GM18517 (cell line): ENCODE results near the gene RSU1.

Source experiments
- ATAC-seq: cut with Tn5 transposase; IDR thresholded peaks from one replicate; pipeline ENCODE4 v1.9.1; 2021; ENCODE audit warnings: mild to moderate bottlenecking, moderate library complexity; ENCODE audit not compliant: unreplicated experiment

Gene RSU1

DNA sequence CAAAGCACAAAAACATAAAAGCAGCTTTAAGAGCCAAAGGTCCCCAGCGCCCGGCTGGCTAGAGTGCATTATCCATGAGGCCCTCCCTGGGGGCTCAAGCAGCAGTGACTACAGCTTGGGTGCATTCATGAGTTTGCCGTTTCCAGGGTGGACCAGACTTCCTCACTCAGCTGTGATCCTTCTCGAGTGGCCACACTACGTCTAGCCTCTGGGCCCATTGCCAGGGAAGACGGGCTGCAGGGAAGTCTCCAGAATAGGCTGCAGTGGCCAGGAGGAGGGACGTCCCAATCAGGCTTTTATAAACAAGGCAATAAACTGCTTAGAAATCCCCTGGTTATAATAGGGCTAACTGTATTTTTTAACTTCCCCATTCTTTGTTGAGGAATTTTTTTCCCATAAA lies 206.2 kb downstream of the RSU1 start:
- no peak for ATAC-seq

- ATAC-seq, result no peak
Measured at GRCh38 chr10:16609211-16609610, 208.0 kb downstream of the RSU1 start.

DNA sequence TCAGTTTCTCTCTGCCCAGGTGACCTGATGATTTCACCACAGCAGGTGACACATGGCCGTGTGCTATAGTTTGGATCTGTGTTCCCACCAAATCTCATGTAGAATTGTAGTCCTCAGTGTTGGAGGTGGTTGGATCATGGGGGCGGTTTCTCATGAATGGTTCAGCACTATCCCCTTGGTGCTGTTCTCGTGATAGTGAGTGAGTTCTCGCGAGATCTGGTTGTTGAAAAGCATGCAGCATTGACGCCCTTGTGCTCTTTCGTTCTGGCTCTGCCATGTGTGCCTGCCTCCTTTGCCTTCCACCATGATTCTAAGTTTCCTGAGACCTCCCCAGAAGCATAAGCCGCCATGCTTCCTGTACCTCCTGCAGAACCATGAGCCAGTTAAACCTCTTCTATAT lies 210.3 kb downstream of the RSU1 start:
- no peak for ATAC-seq

DNA sequence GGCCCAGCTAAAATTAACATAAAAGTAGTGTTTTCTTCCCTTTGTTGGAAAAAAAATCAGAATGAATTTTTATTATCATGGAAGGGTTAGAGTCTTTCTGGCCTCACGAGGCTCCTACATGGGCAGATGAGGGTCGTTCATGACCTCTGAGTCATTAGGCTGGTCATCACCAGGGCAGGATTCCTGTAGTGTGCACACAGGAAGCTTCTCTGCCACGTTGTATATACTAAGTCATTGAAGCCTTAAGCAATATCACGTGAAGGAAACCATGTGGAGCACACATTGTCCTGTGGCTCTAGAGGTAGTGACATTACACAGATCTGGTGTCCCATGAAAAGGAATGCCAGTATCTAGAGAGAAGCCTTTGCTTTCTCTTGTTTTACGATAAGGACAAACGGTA lies 210.8 kb downstream of the RSU1 start:
- ATAC-seq, result no peak

DNA sequence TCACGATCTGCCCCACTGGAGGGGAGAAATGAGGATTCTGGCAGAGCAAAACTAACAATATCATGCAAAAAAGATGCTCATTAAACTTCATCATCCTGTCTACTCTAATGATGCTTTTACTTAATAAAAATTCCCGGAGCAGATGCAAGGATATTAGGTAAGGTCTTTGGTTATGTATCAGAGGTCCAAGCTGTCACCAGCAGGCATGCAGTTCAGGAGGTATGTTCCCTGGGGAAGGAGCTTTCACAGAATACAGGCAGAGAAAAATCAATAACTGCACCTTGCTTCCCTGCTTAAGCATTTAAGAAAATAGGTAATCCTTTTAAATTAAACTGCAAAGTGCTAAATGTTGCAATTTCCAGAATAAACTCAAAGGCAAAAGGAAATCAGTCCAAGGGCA lies 213.9 kb downstream of the RSU1 start:
- no peak for ATAC-seq

DNA sequence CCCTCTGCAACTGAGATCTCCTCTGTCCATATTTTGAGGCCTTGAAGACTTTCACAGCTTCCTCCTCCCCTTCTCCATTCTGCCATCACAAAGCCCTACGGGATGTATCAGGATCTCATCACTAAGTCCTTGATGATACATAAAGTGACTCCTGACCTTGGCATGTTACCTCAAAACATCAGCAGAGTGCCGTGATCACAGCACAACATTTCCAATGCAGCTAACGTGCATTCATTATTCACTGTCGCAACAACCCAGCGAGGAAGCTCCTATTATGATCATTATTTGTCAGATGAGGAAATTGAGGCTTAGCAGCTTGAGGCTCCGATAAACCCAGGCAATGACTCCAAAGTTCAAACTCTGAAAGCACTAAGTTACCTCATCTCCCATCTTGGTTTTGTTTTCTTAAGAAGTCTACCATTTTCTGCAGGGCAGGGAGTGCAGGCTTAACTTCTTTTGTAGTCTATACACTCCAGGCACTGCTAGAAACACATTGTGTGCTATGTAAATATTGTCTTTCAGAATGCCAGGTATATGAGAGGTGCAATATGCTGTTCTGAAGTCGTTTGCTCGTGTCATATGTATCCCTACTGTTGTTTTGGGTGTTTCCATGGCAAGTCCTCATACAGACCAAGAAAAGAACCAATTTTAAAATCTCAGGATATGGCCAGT lies 215.0 kb downstream of the RSU1 start:
- no peak for ATAC-seq

GRCh38 chr10:16599662-16600061 lies 217.6 kb downstream of the RSU1 start:
- ATAC-seq, result no peak

DNA sequence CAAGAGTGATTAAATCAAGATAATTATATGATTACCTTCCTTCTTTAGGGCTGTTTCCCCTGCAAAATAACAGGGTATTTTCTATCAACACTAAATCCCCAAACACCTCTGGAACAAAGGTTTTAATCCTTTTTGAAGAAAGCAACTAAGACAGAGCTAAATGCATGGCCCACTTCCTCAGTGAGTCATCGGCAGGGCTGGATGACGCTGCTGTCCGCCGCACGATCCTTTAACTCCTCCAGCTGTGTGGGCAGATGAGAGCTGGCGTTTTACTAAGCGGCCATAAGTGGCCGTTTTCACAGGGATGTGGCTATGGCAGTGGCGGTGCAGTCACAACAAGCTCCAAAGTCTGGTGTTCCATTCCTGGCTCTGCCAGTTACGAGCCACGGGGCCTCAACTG lies 219.6 kb downstream of the RSU1 start:
- no peak for ATAC-seq

DNA sequence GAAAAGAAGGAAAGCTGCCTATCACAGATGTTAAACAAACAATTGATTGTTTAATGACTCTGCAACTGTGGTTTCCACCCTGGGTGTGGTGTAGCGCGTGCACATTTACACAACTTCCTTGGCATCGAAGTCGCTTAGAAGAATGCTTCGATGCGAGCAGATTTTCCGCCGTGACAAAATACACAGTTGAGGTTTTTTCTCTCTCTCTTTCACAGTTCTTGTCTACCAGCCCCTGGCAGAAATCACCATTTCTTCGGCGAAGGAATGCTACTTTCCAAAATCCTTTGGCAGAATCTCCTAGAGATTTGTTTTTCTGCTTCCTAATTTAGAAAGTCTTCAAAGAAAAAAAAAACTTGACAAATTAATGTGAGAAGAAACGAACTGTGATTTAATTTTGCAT lies 224.8 kb downstream of the RSU1 start:
- no peak for ATAC-seq

DNA sequence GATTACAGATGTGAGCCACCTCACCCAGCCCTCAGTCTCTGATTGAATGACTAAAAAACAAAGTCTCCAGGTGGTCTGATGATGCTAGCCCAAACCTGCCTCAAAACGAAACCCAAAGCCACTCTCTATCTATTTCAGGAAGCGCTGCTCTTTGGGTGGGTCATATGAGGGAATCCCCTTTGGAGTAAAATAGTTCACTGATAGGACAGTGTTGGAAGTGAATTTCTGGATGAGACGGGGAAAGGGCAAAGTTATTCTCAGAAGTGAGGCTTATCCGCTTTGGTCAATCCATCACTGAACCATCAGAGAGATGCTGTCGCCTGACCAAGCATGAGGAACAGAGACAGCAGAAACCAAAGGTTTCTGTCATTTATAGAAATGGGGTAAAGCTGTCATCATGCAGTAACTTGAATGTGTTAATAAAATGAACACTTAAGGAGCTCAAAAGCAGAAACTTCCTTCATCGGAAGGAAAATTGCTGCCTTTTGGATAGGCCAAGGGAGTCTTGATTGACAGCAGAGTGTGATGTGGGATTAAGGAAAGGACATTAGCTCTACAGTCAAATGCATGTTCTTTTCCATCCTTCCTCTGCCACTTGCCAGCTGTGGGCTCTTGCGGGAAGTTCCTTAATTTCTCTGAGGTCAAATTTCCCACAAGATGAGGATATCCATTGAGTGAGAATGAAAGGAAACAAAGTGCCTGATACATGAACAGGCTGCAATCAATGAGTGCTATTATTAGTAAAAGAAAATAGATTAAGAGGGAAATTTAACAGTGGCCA lies 230.7 kb downstream of the RSU1 start:
- ATAC-seq, result peak; percentile 95

GRCh38 chr10:16585103-16585502 lies 232.1 kb downstream of the RSU1 start:
- no peak for ATAC-seq

- ATAC-seq, result no peak
Measured at GRCh38 chr10:16583382-16583781, 233.8 kb downstream of the RSU1 start.

GRCh38 chr10:16581202-16581601 lies 236.0 kb downstream of the RSU1 start:
- no peak for ATAC-seq

GRCh38 chr10:16570731-16571130 lies 246.5 kb downstream of the RSU1 start:
- ATAC-seq, result peak; percentile 99

DNA sequence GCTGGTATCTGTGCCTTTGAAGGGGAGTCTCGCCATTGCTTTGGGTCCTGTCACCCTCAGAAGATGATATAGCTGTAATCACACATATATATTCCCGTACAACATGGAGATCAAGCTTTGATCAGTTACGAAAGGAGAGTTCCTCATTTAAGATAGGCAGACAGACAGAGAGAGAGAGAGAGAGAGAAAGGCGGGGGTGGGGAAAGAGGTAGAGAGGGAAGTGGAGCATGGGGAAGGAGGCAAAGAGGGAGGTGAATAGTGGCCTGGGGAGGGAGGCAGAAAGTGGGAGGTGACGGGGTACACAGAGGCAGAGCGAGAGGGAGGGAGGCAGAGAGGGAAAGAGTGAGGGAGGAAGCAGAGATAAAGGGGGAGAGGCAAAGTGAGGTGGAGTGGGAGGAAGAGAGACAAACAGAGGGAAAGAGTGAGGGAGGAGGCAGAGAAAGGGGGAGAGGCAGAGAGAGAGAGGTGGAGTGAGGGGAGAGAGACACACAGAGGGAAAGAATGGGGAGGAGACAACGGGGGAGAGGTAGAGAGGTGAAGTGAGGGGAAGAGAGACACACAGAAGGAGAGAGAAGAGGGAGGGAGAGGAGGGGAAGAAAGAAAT lies 250.9 kb downstream of the RSU1 start:
- no peak for ATAC-seq

GRCh38 chr10:16565604-16566003 lies 251.6 kb downstream of the RSU1 start:
- no peak for ATAC-seq

- no peak for ATAC-seq
Measured at GRCh38 chr10:16562891-16563290, 254.3 kb downstream of the RSU1 start.

- ATAC-seq, result no peak
Measured at GRCh38 chr10:16559236-16559773, 257.9 kb downstream of the RSU1 start.

DNA sequence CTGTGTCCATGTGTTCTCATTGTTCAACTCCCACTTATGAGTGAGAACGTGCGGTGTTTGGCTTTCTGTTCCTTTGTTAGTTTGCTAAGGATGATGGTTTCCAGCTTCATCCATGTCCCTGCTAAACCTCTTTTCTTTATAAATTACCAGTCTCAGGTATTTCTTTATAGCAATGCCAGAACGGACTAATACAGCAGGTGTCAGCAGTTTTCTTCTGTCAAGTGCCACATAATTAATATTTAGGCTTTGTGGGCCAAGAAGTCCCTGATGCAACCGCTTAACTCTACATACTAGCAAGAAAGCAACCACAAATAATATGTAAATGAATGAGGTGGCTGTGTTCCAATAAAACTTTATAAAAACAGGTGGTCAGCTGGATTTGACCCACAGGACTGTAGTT lies 269.3 kb downstream of the RSU1 start:
- ATAC-seq, result no peak

GRCh38 chr10:16545116-16545736 lies 272.0 kb downstream of the RSU1 start:
- no peak for ATAC-seq

GRCh38 chr10:16544591-16544990 lies 272.6 kb downstream of the RSU1 start:
- no peak for ATAC-seq
